Spleen (tissue), 11 donors: ENCODE data around the gene BRAF. TPM values are rescaled to one million over a fixed set of nuclear protein-coding genes. Genes with fewer than 3 reads are reported as not detected.

Source experiments
- DNase-seq: peaks from one replicate; pipeline ENCODE4 v3.0.0-alpha.2; 2020
- H3K27ac ChIP-seq, 8 donors: fragments of 200-600 bp; sonication (generic) in 7 of 8; 1 replicate in 4 of 8; 2 replicates in 4 of 8; pipeline versions ENCODE4 v1.5.0 to v1.8.0; 2016 to 2021; ENCODE audit warnings: inconsistent platforms in 4 of 8, mild to moderate bottlenecking in 4 of 8, moderate library complexity in 1 of 8
- H3K27me3 ChIP-seq, 7 donors: fragments of 200-600 bp; sonication (generic) in 6 of 7; replicated peaks in 1 of 7; 1 replicate in 4 of 7; 2 replicates in 3 of 7; pipeline versions ENCODE4 v1.5.0 to v1.8.0; 2016 to 2021; ENCODE audit warnings: inconsistent platforms in 3 of 7, mild to moderate bottlenecking in 1 of 7
- H3K36me3 ChIP-seq, 6 donors: fragments of 200-600 bp; sonication (generic) in 5 of 6; 1 replicate in 4 of 6; 2 replicates in 2 of 6; pipeline versions ENCODE4 v1.5.0 to v1.8.0; 2016 to 2021; ENCODE audit warnings: inconsistent platforms in 2 of 6
- H3K4me1 ChIP-seq, 6 donors: fragments of 200-600 bp; sonication (generic) in 5 of 6; 1 replicate in 3 of 6; 2 replicates in 3 of 6; pipeline versions ENCODE4 v1.5.0 to v1.8.0; 2016 to 2021; ENCODE audit warnings: inconsistent platforms in 3 of 6
- H3K4me3 ChIP-seq, 8 donors: fragments of 200-600 bp; sonication (generic) in 7 of 8; 1 replicate in 4 of 8; 2 replicates in 4 of 8; pipeline versions ENCODE4 v1.5.0 to v1.8.0; 2016 to 2021; ENCODE audit warnings: inconsistent platforms in 4 of 8, mild to moderate bottlenecking in 4 of 8, moderate library complexity in 2 of 8
- H3K9me3 ChIP-seq, 8 donors: fragments of 200-600 bp; sonication (generic) in 7 of 8; 1 replicate in 4 of 8; 2 replicates in 4 of 8; pipeline versions ENCODE4 v1.5.0 to v1.8.0; 2016 to 2021; ENCODE audit warnings: inconsistent platforms in 4 of 8
- POLR2A ChIP-seq, 3 donors: fragments of 450-650 bp; IDR thresholded peaks; one replicate each; pipeline ENCODE4 v1.5.1; 2017; ENCODE audit warnings: antibody characterized with exemption in 3 of 3, mild to moderate bottlenecking in 1 of 3
- POLR2AphosphoS5 ChIP-seq, 3 donors: sonication (generic); formaldehyde crosslinking; IDR thresholded peaks; one replicate each; pipeline ENCODE4 v1.5.1; 2017; ENCODE audit warnings: antibody characterized with exemption in 3 of 3
- WGBS, 5 donors: extraction: QIAGEN DNeasy Blood & Tissue Kit in 3 of 5; methylation state at CpG; one replicate each; pipeline versions ENCODE4 v1.1.5 to v1.1.7; 2013 to 2018; 5-methylcytosine and 5-hydroxymethylcytosine counted together
- intact Hi-C: fragments of 100-400 bp; cut with DNase I; formaldehyde crosslinking; loops from one replicate; pipeline ENCODE4 v1.15.0; 2023; ENCODE audit warnings: low total_unique reads
- polyA plus RNA-seq, 3 donors: library from polyadenylated mRNA; stranded (reverse); fragments of 200-250 nt; gene quantifications; one replicate each; pipeline ENCODE4 v1.2.1, GENCODE V29; 2013
- total RNA-seq, 7 donors: library from RNA; depleted of rRNA in 3 of 7; stranded (reverse); fragments of >200 nt in 3 of 7; fragmentation: NEBNext Ultra II Directional in 4 of 7; extraction: Animal tissue kit (Norgen Biotek cat#: 25700) in 4 of 7; gene quantifications; one replicate each; pipeline versions ENCODE4 v1.1.0 to v1.2.1, GENCODE V29; 2016 to 2021
- TF ChIP-seq, protein P1 (sequence below), 11 experiments: fragments of 200-600 bp in 7 of 11; fragments of 450-650 bp in 4 of 11; sonication (generic) in 4 of 11; IDR thresholded peaks in 8 of 11; conservative IDR thresholded peaks in 3 of 11; 1 replicate in 7 of 11; 2 replicates in 4 of 11; pipeline versions ENCODE4 v1.4.0 to v1.8.0; 2016 to 2021; ENCODE audit warnings: antibody characterized with exemption in 11 of 11, inconsistent platforms in 4 of 11, mild to moderate bottlenecking in 1 of 11
- donor health status: healthy with polysubstance abuse.
- donor health status: DM: no; HTN: no; CAD: no; lungs with moderate emphysema.
- donor health status: DM: no; HTN: no; CAD: no.
- donor health status: Bipolar disorder and iron deficiency.
- donor health status: healthy.
- donor health status: DM: no; HTN: no; CAD: no.
- donor health status: DM: yes; HTN: yes; CAD: no.

The BRAF gene
- total and polyA plus RNA-seq, 10 donors = 4.3 to 82.7 (median 49.3) TPM

- peaks cover 0 to 8% (median 0%) of the 10 kb centered on the region in 6 donors for H3K36me3 ChIP-seq
- no peak overlapping the region for H3K4me3 ChIP-seq
- 96 to 98% (median 96%) methylated on average over 3 of the region's 3 CpGs for WGBS, 5 donors
- intact Hi-C loops = no loop called here
- no peak for DNase-seq
- no peaks in the 10 kb centered on the region for H3K9me3 ChIP-seq
- H3K27ac ChIP-seq = no peak overlapping the region
- no peak for TF ChIP-seq POLR2A (IDR thresholded peaks at IDR 0.05)
- TF ChIP-seq POLR2AphosphoS5 (IDR thresholded peaks at IDR 0.05) = no peak
- TF ChIP-seq, protein P1, sequence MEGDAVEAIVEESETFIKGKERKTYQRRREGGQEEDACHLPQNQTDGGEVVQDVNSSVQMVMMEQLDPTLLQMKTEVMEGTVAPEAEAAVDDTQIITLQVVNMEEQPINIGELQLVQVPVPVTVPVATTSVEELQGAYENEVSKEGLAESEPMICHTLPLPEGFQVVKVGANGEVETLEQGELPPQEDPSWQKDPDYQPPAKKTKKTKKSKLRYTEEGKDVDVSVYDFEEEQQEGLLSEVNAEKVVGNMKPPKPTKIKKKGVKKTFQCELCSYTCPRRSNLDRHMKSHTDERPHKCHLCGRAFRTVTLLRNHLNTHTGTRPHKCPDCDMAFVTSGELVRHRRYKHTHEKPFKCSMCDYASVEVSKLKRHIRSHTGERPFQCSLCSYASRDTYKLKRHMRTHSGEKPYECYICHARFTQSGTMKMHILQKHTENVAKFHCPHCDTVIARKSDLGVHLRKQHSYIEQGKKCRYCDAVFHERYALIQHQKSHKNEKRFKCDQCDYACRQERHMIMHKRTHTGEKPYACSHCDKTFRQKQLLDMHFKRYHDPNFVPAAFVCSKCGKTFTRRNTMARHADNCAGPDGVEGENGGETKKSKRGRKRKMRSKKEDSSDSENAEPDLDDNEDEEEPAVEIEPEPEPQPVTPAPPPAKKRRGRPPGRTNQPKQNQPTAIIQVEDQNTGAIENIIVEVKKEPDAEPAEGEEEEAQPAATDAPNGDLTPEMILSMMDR (IDR thresholded peaks at IDR 0.05 in 8 of 11, conservative IDR thresholded peaks at IDR 0.05 in 3 of 11) = no peak
- H3K4me1 ChIP-seq = peaks cover 0 to 38% (median 10%) of the 10 kb centered on the region in 6 donors
- no peaks in the 10 kb centered on the region for H3K27me3 ChIP-seq
These were observed 60.0 kb downstream of the BRAF start for GRCh38 chr7:140864732-140865131.

DNA sequence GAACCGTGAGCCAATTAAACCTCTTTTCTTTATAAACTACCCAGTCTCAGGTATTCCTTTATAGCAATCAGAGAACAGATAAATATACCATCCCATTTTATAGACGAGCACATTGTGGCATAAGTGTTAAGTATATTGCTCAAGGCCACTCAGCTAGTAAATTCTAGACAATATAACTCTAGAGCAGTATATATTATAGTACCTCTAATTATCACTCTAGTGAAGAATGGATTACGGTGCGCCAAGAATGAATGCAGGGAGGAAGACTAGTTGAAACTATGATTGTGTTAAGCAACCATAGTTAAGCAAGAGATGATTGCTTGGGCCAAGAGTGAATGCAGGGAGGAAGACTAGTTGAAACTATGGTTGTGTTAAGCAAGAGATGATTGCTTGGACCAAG is 60.9 kb downstream of the BRAF start:
- Histone ChIP-seq H3K9me3 (no peaks in the 10 kb centered on the region), H3K27me3 (no peaks in the 10 kb centered on the region), H3K27ac (no peak overlapping the region), H3K4me1 (peaks cover 0 to 33% (median 5%) of the 10 kb centered on the region in 6 donors), H3K4me3 (no peak overlapping the region), H3K36me3 (peaks cover 0 to 8% (median 0%) of the 10 kb centered on the region in 6 donors)
- TF ChIP-seq, protein P1 (IDR thresholded peaks at IDR 0.05 in 8 of 11, conservative IDR thresholded peaks at IDR 0.05 in 3 of 11) = no peak
- intact Hi-C loops = no loop called here
- 71 to 91% (median 87%) methylated on average over 4 of the region's 4 CpGs for WGBS, 5 donors
- no peak for DNase-seq

- TF ChIP-seq POLR2A (IDR thresholded peaks at IDR 0.05) (no peak), POLR2AphosphoS5 (IDR thresholded peaks at IDR 0.05) (no peak)
- TF ChIP-seq, protein P1 (IDR thresholded peaks at IDR 0.05 in 8 of 11, conservative IDR thresholded peaks at IDR 0.05 in 3 of 11) = no peak
- Histone ChIP-seq H3K4me1 (peaks cover 0 to 30% (median 4%) of the 10 kb centered on the region in 6 donors), H3K9me3 (no peaks in the 10 kb centered on the region), H3K36me3 (peaks cover 0 to 8% (median 0%) of the 10 kb centered on the region in 6 donors), H3K27me3 (no peaks in the 10 kb centered on the region), H3K27ac (no peak overlapping the region), H3K4me3 (no peak overlapping the region)
- 87 to 96% (median 93%) methylated on average over 2 of the region's 2 CpGs for WGBS, 5 donors
- no peak for DNase-seq
- intact Hi-C loops = no loop called here
These were observed 61.5 kb downstream of the BRAF start for GRCh38 chr7:140863184-140863583.

DNA sequence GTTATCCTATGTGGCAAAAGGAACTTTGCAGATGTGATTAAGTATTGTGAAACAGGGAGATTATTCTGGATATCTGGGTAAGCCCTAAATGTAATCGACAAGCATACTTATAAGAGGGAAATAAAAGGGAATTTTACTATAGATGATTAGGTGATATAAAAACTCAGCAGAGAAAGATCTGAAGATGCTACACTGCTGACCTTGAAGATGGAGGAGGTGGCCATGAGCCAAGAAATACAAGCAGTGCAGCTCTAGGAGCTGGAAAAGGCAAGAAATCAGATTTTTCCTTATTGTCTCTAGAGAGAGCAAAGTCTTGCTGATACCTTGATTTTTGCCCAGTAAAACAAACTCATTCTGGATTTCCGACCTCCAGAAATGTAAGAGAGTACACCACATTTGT is 67.7 kb downstream of the BRAF start:
- WGBS, 5 donors = 91 to 95% (median 93%) methylated on average over 2 of the region's 2 CpGs
- DNase-seq = no peak
- no peak overlapping the region for H3K27ac ChIP-seq

More for the DNA sequence above, 67.7 kb downstream of the BRAF start:
- Histone ChIP-seq H3K36me3 (no peaks in the 10 kb centered on the region), H3K9me3 (no peaks in the 10 kb centered on the region), H3K4me1 (peaks cover 0 to 6% (median 2%) of the 10 kb centered on the region in 6 donors), H3K27me3 (no peaks in the 10 kb centered on the region), H3K4me3 (no peak overlapping the region)
- TF ChIP-seq, protein P1 (IDR thresholded peaks at IDR 0.05 in 8 of 11, conservative IDR thresholded peaks at IDR 0.05 in 3 of 11) = no peak
- TF ChIP-seq POLR2A (IDR thresholded peaks at IDR 0.05) (no peak), POLR2AphosphoS5 (IDR thresholded peaks at IDR 0.05) (no peak)
- intact Hi-C loops = no loop called here
